Measurements from ENCODE around the gene CAMK2G. TPM values are rescaled to one million over a fixed set of nuclear protein-coding genes. Genes with fewer than 3 reads are reported as not detected.
"Not testable (repeated sequence)": the region's sequence is repeated elsewhere in the genome, so short reads cannot be mapped to it uniquely, and the experiment has no call there.

CAMK2G gene
- total RNA-seq, 2 donors from 2014 or later = 52.6 to 59.6 TPM

GRCh38 chr10:73842349-73842748, 32.0 kb downstream of the CAMK2G start:
- H3K4me1 Mint-ChIP-seq = peaks cover 7% of the 10 kb centered on the region
- H3K36me3 Mint-ChIP-seq (ENCODE audit: low read depth) = peaks cover 9% of the 10 kb centered on the region
- H3K9me3 ChIP-seq (ENCODE audit: control insufficient read depth, low read length, poor library complexity, severe bottlenecking) = no peaks in the 10 kb centered on the region
- H3K27me3 Mint-ChIP-seq = no peaks in the 10 kb centered on the region
- no peak for ATAC-seq
- no peak for DNase-seq
- H3K4me3 Mint-ChIP-seq = no peak overlapping the region
- no peak overlapping the region for H3K27ac Mint-ChIP-seq

- Mint-ChIP-seq H3K27ac (peak overlapping the region; percentile 2), H3K4me3 (no peak overlapping the region), H3K36me3 (ENCODE audit: low read depth) (peaks cover 6% of the 10 kb centered on the region), H3K4me1 (peaks cover 7% of the 10 kb centered on the region), H3K27me3 (no peaks in the 10 kb centered on the region)
- DNase-seq (no peak), ATAC-seq (no peak)
- H3K9me3 ChIP-seq (ENCODE audit: control insufficient read depth, low read length, poor library complexity, severe bottlenecking) = no peaks in the 10 kb centered on the region
Measured at GRCh38 chr10:73841526-73842285, 32.6 kb downstream of the CAMK2G start.

DNA sequence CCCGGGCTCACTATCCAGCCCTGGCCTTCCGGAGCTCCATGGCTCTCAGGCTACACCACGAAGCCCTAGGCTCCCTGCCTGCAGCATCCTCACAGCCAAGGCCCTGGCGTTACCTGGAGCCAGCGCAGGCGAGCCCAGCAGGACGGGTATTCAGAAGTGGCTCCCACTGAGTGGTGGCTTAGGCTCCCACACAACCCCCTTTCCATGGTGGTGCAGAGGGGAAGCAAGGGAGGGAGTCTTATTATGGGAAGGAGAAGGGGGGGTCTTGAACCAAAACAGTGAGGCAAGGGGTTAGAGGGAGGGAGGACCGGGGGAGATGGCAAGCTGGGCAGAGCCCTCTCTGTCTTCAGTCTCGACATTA, 33.3 kb downstream of the CAMK2G start:
- Mint-ChIP-seq H3K4me3 (no peak overlapping the region), H3K27me3 (no peaks in the 10 kb centered on the region), H3K4me1 (peaks cover 4% of the 10 kb centered on the region), H3K27ac (peak overlapping the region; percentile 2), H3K36me3 (ENCODE audit: low read depth) (peaks cover 2% of the 10 kb centered on the region)
- ATAC-seq = no peak
- no peaks in the 10 kb centered on the region for H3K9me3 ChIP-seq (ENCODE audit: control insufficient read depth, low read length, poor library complexity, severe bottlenecking)
- no peak for DNase-seq

DNA sequence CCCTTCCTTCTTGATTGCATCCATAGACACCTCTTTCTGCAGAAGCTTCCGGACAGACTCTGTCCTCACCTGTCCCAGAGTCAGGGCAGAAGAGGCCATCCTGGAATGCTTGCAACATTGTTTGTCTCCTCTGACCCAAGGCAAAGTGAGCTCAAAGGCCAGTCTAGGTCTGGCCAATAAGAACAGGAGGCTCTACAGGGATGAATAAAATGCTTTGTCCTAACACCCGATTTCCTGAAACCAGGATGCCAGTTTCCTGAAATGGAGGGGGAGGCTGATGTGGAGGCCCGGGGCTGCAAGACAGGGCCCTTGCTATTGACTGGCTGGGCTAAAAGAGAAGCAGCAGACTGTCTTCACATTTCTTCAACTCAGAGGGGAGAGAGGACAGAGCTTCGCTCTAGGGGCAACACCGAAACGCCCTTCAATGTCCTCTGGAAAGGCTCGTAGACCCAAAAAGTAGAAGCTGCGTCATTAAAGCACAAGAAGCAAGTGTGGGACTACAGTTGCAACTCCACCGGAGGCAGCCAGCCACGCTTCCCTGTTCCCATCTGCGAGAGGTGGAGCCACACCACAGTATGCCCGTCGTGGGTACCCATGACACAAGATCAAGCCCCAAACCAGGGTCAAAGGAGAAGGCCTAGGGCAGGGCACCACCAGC, 33.8 kb downstream of the CAMK2G start:
- no peak overlapping the region for H3K4me3 Mint-ChIP-seq
- no peak for DNase-seq
- no peak for ATAC-seq
- H3K27ac Mint-ChIP-seq = no peak overlapping the region
- no peaks in the 10 kb centered on the region for H3K9me3 ChIP-seq (ENCODE audit: control insufficient read depth, low read length, poor library complexity, severe bottlenecking)
- no peaks in the 10 kb centered on the region for H3K27me3 Mint-ChIP-seq
- no peaks in the 10 kb centered on the region for H3K36me3 Mint-ChIP-seq (ENCODE audit: low read depth)
- H3K4me1 Mint-ChIP-seq = peaks cover 3% of the 10 kb centered on the region

DNA sequence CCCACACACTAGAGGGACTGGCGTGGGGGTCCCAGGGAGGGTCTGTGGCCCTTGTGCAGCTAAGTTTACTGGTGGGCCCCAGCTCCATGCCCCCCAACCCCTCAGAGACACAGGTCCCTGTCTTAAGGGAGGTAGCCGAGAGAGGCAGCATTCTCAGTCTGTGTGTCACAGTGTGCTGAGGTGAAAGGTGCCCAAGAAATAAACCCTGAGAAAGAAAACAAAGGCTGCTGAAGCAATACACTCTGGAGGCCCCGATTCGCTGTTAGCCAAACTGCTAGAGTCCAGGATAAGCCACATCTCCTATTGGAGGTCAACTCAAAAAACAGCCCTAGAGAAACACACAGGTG, 34.3 kb downstream of the CAMK2G start:
- Mint-ChIP-seq H3K4me1 (peaks cover 3% of the 10 kb centered on the region), H3K4me3 (no peak overlapping the region), H3K27me3 (no peaks in the 10 kb centered on the region), H3K36me3 (ENCODE audit: low read depth) (peaks cover under 1% of the 10 kb centered on the region), H3K27ac (no peak overlapping the region)
- no peak for DNase-seq
- ATAC-seq = no peak
- no peaks in the 10 kb centered on the region for H3K9me3 ChIP-seq (ENCODE audit: control insufficient read depth, low read length, poor library complexity, severe bottlenecking)

- Mint-ChIP-seq H3K36me3 (ENCODE audit: low read depth) (peaks cover 3% of the 10 kb centered on the region), H3K27me3 (no peaks in the 10 kb centered on the region), H3K4me1 (peaks cover 3% of the 10 kb centered on the region), H3K4me3 (no peak overlapping the region), H3K27ac (no peak overlapping the region)
- ATAC-seq (no peak), DNase-seq (no peak)
- no peaks in the 10 kb centered on the region for H3K9me3 ChIP-seq (ENCODE audit: control insufficient read depth, low read length, poor library complexity, severe bottlenecking)
Measured at GRCh38 chr10:73839276-73839966, 34.9 kb downstream of the CAMK2G start.

DNA sequence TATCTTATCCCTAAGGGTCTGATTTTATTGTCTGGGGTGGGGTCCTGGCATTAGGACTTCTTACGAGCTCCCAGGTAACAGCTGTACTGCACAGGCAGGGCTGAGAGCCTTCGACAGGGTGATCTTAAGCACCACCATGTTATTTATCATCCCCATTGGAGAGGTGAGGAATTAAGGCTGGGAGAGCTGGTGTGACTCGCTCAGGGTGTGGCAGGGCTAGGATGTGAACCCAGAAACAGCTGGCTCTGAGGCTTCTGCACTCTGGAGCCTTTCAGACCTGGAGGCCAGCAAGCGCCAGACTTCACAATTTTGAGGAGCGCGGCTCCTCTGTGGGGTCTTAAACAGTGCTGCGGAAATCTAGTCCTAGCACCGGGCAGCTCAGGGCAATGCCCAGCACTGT, 35.5 kb downstream of the CAMK2G start:
- H3K4me1 Mint-ChIP-seq = peaks cover 3% of the 10 kb centered on the region
- H3K36me3 Mint-ChIP-seq (ENCODE audit: low read depth) = peaks cover 4% of the 10 kb centered on the region
- no peak overlapping the region for H3K4me3 Mint-ChIP-seq
- ATAC-seq (no peak), DNase-seq (no peak)
- H3K9me3 ChIP-seq (ENCODE audit: control insufficient read depth, low read length, poor library complexity, severe bottlenecking) = no peaks in the 10 kb centered on the region
- no peaks in the 10 kb centered on the region for H3K27me3 Mint-ChIP-seq
- no peak overlapping the region for H3K27ac Mint-ChIP-seq

DNA sequence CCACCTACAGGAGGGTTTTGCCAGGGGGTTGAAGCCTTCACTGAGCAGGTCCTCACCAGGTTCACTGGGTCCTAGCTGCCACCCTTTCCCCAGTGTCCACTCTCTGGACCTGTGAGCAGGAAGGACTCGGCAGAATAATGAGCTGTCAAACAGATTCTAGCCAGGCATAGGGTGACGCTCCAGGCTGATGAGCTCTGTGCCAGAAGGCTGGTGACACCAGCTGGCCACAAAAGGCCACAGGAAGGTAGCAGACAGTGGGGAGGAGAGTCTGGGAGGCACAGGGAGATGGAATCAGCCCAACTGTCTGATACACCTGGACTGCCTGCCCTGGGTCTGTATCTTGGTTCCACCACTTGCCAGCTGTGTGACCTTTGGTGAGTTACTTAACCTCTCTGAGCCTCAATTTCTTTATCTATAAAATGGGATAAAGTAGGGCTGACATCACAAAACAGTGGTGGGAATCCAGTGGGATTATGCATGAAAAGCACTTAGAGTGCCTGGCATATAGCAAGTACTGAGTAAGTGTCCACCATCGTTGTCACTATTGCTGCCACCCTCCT, 36.3 kb downstream of the CAMK2G start:
- Mint-ChIP-seq H3K27me3 (no peaks in the 10 kb centered on the region), H3K4me3 (no peak overlapping the region), H3K4me1 (no peaks in the 10 kb centered on the region), H3K36me3 (ENCODE audit: low read depth) (peaks cover 4% of the 10 kb centered on the region), H3K27ac (no peak overlapping the region)
- H3K9me3 ChIP-seq (ENCODE audit: control insufficient read depth, low read length, poor library complexity, severe bottlenecking) = no peaks in the 10 kb centered on the region
- ATAC-seq (no peak), DNase-seq (no peak)

DNA sequence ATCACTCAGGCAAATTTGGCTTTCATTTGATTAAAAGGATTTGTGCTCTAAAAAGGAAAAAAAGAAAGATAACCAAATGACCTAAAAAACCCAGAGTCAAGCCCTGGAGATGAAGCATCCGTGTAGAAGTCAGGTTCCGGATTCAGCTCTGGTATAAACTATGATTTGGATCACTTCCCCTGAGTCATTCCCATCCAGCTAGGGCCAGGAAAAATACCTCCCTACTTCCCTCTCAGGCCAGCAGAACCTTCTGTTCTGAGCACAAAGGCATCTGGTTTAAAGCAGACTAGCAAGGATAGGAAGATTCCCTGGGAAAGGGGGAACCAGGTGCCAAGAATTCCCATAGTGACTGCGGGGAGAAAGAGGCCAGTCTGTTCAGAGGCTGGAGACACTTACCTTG, 37.3 kb downstream of the CAMK2G start:
- DNase-seq (no peak), ATAC-seq (no peak)
- no peaks in the 10 kb centered on the region for H3K4me1 Mint-ChIP-seq
- H3K4me3 Mint-ChIP-seq = no peak overlapping the region
- peaks cover 4% of the 10 kb centered on the region for H3K36me3 Mint-ChIP-seq (ENCODE audit: low read depth)
- H3K9me3 ChIP-seq (ENCODE audit: control insufficient read depth, low read length, poor library complexity, severe bottlenecking) = no peaks in the 10 kb centered on the region
- H3K27me3 Mint-ChIP-seq = no peaks in the 10 kb centered on the region
- H3K27ac Mint-ChIP-seq = peak overlapping the region; percentile 21

DNA sequence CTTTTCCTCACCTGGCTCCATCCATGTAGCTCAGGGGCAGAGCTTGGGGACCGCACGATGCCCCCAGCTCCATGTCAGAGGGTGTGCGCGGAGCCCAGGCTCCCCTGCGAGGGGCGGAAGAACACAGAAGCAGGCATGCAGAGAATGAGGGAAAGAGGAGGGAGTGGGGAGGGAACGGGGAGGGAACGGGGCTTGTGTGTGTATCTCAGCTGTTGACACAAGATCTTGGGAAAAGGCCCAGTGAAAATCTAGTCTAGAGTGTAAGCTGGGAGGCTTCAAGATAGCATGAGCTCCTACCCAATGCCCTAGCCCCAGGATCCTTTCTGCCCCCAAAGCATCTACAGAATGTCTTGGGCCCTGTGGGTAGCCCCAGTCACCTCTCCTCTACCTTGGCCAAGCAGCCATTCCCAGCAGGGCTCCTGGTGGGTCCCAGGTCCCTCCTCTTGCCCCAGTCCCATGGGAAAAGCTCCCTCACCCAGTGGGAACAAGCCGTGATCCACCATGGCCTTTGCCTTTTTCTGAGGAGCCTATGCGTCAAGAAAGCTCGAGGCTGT, 37.9 kb downstream of the CAMK2G start:
- no peaks in the 10 kb centered on the region for H3K9me3 ChIP-seq (ENCODE audit: control insufficient read depth, low read length, poor library complexity, severe bottlenecking)
- Mint-ChIP-seq H3K4me1 (no peaks in the 10 kb centered on the region), H3K4me3 (no peak overlapping the region), H3K27me3 (no peaks in the 10 kb centered on the region), H3K36me3 (ENCODE audit: low read depth) (peaks cover 4% of the 10 kb centered on the region), H3K27ac (peak overlapping the region; percentile 21)
- DNase-seq = no peak
- ATAC-seq = no peak

- H3K9me3 ChIP-seq (ENCODE audit: control insufficient read depth, low read length, poor library complexity, severe bottlenecking); ATAC-seq; H3K36me3 Mint-ChIP-seq (ENCODE audit: low read depth); H3K27me3 Mint-ChIP-seq; H3K4me3 Mint-ChIP-seq; DNase-seq; H3K4me1 Mint-ChIP-seq; H3K27ac Mint-ChIP-seq: not testable (repeated sequence)
Measured at GRCh38 chr10:73829090-73829489, 45.3 kb downstream of the CAMK2G start.

DNA sequence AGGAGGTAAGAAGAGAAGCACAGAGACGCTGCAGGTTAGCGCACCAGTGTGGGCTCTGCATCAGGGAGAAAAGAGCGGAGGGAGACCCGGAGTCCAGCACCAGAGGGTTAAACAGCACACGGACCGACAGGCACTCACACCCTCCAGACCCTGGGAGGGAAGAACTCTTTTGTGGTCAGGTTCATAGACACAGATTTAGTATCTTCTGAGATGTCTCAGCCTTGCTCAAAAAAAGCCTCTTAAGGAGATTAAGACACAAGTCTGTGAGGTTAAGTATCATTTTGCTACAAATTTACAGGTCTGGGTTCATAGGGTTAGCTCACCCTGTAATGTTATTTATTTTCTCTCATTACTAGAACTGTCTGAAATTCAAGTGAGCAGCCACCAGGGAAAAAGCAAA, 46.2 kb downstream of the CAMK2G start:
- DNase-seq (no peak), ATAC-seq (no peak)
- H3K9me3 ChIP-seq (ENCODE audit: control insufficient read depth, low read length, poor library complexity, severe bottlenecking) = no peaks in the 10 kb centered on the region
- H3K4me3 Mint-ChIP-seq = no peak overlapping the region
- H3K27ac Mint-ChIP-seq = no peak overlapping the region
- H3K36me3 Mint-ChIP-seq (ENCODE audit: low read depth) = peaks cover 3% of the 10 kb centered on the region
- H3K27me3 Mint-ChIP-seq = no peaks in the 10 kb centered on the region
- H3K4me1 Mint-ChIP-seq = no peaks in the 10 kb centered on the region

- no peaks in the 10 kb centered on the region for H3K27me3 Mint-ChIP-seq
- ATAC-seq = no peak
- no peak overlapping the region for H3K27ac Mint-ChIP-seq
- peaks cover 3% of the 10 kb centered on the region for H3K36me3 Mint-ChIP-seq (ENCODE audit: low read depth)
- H3K4me3 Mint-ChIP-seq = no peak overlapping the region
- peaks cover under 1% of the 10 kb centered on the region for H3K4me1 Mint-ChIP-seq
- H3K9me3 ChIP-seq (ENCODE audit: control insufficient read depth, low read length, poor library complexity, severe bottlenecking) = no peaks in the 10 kb centered on the region
- DNase-seq = no peak
Measured at GRCh38 chr10:73827346-73828089, 46.8 kb downstream of the CAMK2G start.

Measured in T-helper 17 cell (primary cell).